Measurements from ENCODE around the gene LOXHD1.

DNA sequence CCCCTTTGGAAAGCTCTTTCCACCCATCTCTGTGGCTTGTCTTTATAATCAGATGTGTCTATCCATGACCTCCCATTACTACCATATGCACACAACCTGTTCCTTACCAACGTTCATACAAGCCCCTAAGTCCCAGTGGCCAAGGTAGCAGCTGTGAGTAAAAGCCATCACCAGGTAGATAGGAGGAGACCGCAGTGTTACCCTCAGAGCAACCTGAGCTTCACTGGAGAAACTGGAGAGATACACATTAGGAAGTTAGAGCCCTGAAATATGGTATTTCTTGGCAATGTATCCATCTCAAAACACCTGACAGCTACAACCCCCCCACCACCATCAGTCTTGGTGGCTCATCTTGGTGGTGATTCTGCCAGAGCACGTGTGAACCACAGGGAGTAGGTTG lies 26.0 kb downstream of the LOXHD1 start:
- no peak for TF ChIP-seq CTCF (IDR thresholded peaks at IDR 0.05; ENCODE audit: borderline replicate concordance, extremely low read depth, low read length, poor library complexity, severe bottlenecking)
- TF ChIP-seq EZH2 (IDR thresholded peaks at IDR 0.05; ENCODE audit: borderline replicate concordance, low read depth, low read length, severe bottlenecking), result no peak
